ENCODE measurements around the gene ETFDH.
"Not testable (repeated sequence)": the region's sequence is repeated elsewhere in the genome, so short reads cannot be mapped to it uniquely, and the experiment has no call there.

Gene ETFDH

GRCh38 chr4:158754385-158755180 is 82.5 kb downstream of the ETFDH start:
- DNase-seq (ENCODE audit: low read depth, low spot score): no peak

- DNase-seq (ENCODE audit: low read depth, low spot score): not testable (repeated sequence)
Observed at GRCh38 chr4:158755819-158756218, 83.7 kb downstream of the ETFDH start.

DNA sequence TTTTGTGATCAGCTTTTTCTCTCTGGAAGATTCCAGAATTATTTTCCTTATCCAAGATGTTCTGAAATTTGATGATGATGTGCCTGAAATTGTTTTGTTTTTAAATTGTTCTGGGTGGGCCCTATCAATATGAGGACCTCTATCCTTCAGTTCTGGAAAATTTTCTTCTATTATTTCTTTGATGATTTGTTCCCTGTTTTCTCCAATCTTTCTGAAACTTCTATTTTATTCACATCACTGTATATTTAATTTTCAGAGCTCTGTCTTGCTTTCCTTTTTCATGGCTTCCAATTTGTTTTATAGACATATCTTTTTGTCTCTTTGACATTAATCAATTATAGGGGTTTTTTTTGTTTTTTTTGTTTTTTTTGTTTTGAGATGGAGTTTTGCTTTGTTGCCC is 84.5 kb downstream of the ETFDH start:
- no peak for DNase-seq (ENCODE audit: low read depth, low spot score)

DNA sequence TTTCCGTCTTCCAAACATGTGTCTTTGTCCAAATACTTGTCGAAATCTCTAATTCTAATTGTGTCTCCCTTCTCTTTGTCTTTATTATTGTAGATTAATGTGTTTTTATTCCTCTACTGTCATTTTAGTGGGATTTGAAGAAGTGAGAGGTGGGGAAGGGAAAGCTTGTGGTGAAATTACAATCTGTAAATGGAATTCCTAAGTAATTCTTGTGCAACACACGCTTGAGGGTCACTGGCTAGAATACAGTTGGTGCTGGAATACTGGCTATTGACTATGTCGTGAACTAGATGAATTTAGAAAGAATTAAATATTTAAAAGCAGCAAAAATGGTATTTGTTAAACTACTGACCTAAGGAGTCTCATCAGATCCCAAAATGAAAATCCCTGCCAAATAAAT is 86.0 kb downstream of the ETFDH start:
- DNase-seq (ENCODE audit: low read depth, low spot score): no peak

GRCh38 chr4:158758703-158759102 is 86.6 kb downstream of the ETFDH start:
- DNase-seq (ENCODE audit: low read depth, low spot score): no peak
